GM21367 (cell line): ENCODE data around the gene THSD7B.
"Not testable (repeated sequence)": the region's sequence is repeated elsewhere in the genome, so short reads cannot be mapped to it uniquely, and the experiment has no call there.

Source experiments
- ATAC-seq: cut with Tn5 transposase; IDR thresholded peaks from one replicate; pipeline ENCODE4 v1.9.1; 2021; ENCODE audit not compliant: unreplicated experiment

The THSD7B gene

GRCh38 chr2:137039482-137040152 is 274.3 kb downstream of the THSD7B start:
- ATAC-seq, result no peak

DNA sequence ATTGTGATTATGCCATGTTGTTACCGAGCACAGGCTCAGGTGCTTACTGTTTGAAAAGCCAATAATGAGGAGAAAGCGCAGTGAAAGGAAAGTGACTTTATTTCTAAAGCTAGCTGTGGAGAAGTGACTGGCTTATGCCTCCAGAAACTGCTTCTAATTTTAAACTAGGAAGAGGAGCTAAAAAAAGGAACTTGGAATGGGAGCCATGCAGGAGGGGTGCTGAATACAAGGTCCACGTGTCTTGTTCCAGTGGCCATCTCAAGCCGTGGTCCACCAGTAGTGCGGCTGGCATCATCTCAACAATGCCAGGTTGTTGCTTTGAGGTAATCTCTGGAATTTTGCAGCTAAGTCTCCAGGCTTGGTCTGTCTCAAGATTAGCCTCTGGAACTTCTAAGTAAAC is 282.0 kb downstream of the THSD7B start:
- ATAC-seq, result no peak

GRCh38 chr2:137048455-137048854 is 283.1 kb downstream of the THSD7B start:
- ATAC-seq, result no peak

DNA sequence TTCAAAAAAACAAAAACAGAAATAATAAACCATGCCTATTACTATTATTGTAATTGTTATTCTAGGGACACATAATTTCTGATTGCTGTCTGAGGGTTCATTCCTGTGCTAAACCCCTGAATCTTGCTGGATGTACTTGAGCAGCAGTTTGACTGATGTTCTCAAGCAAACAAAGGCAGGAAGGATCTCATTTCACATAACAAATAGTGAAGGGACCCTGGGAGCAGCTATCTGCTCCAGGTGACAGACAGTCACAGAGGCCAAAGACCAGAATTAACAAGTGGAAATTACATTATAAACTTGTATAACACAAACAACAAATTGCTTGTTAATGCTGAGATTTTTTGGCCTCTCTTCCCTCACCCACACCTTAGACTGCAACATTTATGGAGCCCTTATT is 284.2 kb downstream of the THSD7B start:
- no peak for ATAC-seq

DNA sequence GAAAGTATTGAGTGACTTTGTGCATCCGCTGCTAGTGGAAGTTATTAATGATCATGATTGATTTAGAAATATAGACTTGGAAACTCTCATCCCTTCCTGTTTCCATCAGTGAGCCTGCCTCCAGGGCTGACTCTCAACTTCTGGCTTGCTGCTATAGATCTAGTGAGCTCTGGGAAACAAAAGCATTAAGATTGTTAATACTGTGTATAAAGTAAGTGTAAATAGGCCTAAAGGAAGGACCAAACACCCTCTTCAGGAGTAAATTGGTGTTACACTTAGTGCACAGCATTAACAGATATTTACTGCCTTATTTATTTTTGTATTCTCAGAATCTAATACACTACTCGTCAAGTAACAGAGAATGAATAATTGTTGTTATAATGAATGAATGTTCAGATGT is 285.6 kb downstream of the THSD7B start:
- ATAC-seq, result no peak

- ATAC-seq, result no peak
These were observed 286.5 kb downstream of the THSD7B start for GRCh38 chr2:137051778-137052398.

DNA sequence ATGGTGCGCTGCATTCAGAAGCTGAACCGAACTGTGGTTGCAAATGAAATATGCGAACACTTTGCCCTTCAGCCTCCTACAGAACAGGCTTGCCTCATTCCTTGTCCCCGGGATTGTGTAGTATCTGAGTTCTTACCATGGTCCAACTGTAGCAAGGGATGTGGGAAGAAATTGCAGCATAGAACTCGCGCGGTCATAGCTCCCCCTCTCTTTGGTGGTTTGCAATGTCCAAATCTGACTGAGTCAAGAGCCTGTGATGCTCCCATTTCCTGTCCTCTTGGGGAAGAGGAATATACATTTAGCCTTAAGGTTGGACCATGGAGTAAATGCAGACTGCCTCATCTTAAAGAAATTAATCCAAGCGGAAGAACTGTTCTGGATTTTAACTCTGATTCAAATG is 291.4 kb downstream of the THSD7B start:
- ATAC-seq, result no peak

DNA sequence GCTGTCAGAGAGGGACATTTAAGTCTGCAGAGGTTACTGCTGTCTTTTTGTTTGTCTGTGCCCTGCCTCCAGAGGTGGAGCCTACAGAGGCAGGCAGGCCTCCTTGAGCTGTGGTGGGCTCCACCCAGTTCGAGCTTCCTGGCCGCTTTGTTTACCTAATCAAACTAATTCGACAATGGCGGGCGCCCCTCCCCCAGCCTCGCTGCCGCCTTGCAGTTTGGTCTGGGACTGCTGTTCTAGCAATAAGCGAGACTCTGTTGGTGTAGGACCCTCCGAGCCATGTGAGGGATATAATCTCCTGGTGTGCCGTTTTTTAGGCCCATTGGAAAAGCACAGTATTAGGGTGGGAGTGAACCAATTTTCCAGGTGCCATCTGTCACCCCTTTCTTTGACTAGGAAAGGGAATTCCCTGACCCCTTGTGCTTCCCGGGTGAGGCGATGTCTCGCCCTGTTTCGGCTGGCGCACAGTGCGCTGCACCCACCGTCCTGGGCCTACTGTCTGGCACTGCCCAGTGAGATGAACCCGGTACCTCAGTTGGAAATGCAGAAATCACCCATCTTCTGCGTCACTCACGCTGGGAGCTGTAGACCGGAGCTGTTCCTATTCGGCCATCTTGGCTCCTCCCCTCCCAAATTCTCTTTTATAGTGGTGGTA is 310.9 kb downstream of the THSD7B start:
- not testable (repeated sequence) for ATAC-seq

- ATAC-seq, result no peak
These were observed 326.4 kb downstream of the THSD7B start for GRCh38 chr2:137091704-137092103.

DNA sequence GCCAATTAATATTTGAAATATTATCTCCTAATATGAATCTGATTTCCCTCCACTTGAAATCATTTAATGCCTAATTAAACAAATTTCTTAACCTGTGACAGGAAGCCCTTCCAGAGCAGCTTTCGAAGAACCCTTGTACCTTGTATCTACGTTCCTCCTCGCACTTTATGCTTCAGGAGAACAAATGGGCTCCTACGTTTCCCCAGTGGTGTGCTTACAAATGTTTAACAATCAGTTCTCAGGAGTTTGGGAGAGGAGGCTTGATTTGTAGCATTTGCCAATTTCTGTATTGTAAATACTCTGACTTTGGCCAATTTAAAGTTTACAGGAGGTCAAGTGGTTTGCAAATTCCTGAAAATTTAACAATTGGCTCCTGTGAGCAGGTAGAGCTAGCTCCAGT is 327.8 kb downstream of the THSD7B start:
- no peak for ATAC-seq

- no peak for ATAC-seq
These were observed 330.8 kb downstream of the THSD7B start for GRCh38 chr2:137096187-137096586.

GRCh38 chr2:137096693-137097092 is 331.3 kb downstream of the THSD7B start:
- ATAC-seq, result no peak

- not testable (repeated sequence) for ATAC-seq
These were observed 336.5 kb downstream of the THSD7B start for GRCh38 chr2:137101814-137102213.

GRCh38 chr2:137107904-137108303 is 342.6 kb downstream of the THSD7B start:
- ATAC-seq, result no peak

- ATAC-seq, result no peak
These were observed 346.6 kb downstream of the THSD7B start for GRCh38 chr2:137111896-137112295.

DNA sequence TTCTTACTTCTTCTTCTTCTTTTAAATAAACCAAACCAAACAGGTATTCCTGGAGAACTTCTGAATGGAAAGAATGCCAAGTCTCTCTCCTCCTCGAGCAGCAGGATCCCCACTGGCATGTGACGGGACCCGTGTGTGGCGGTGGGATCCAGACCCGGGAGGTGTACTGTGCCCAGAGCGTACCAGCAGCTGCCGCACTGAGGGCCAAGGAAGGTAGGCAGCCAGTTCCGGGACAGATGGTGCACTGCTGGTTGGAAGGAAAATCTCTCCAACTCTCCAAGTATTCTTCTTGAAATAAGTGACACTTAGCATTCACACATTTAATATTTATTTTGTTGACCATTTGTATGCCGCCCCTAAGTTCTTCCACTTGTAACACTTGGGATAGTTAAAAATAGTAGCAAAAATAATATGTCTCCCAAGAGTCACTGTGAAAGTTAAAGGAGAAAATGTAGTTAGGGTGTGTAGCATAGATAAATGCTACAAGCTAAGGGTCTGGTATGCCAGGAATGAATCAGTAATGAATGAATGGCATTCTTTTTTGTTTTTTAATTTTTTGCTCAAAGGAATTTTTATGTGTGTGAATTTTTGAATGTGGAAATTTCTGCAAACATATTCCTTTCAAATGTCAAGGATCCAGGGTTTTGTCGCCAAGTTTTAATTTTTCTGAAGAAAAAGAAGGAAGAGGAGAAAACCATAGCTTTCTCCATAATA is 349.9 kb downstream of the THSD7B start:
- no peak for ATAC-seq

GRCh38 chr2:137115795-137116089 is 350.4 kb downstream of the THSD7B start:
- ATAC-seq, result no peak

- ATAC-seq, result no peak
These were observed 352.0 kb downstream of the THSD7B start for GRCh38 chr2:137117385-137117784.

- no peak for ATAC-seq
These were observed 352.8 kb downstream of the THSD7B start for GRCh38 chr2:137118140-137118539.

GRCh38 chr2:137123226-137123625 is 357.9 kb downstream of the THSD7B start:
- ATAC-seq, result no peak

DNA sequence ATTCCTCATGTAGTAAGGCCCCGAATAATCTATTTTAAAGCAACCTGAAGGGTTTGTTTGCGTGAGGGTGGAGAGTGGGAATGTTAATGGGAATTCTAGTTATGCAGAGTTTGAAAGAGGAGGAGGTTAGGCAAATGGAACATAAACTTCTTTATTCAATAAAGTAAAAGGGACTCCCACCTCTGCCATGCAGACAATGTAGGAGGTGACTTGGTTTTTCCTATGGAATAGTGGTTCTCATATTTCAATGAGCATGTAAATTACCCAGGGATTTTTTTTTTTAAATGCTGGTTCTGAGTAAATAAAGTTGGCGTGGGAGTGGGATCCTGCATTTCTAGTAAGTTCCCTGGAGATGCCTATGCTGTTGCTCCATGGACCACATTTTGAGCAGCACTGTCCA is 367.9 kb downstream of the THSD7B start:
- no peak for ATAC-seq

DNA sequence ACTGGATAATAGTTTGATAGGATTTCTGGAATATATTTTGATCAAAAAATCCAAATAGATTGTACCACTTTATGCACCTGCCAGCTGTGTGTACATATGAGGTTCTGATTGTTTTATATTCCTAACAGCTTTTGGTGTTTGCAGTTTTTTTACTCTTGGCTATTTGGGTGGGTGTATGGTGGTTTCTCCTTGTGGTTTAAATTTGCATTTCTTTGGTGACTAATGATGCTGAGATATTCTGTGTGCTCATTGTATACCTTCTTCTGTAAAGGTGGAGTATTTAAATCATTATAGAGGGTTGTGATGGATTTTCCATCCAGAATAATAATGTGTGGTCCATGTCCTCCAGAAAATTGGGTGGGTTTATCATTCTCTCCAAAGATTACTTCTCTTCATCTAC is 372.9 kb downstream of the THSD7B start:
- ATAC-seq, result no peak
